ENCODE data around the gene ERBB3. TPM values are rescaled to one million over a fixed set of nuclear protein-coding genes. Genes with fewer than 3 reads are reported as not detected.

Gene ERBB3
- total RNA-seq, 2 donors from 2014 or later = 77.3 to 117 TPM

- Histone ChIP-seq H3K36me3 (peaks cover 3 to 10% of the 10 kb centered on the region in 2 donors), H3K27ac (peak overlapping the region; percentile 86 to 88), H3K9me3 (no peaks in the 10 kb centered on the region), H3K4me1 (replicated peaks) (peaks cover 10% of the 10 kb centered on the region), H3K27me3 (replicated peaks; ENCODE audit: insufficient read depth) (no peaks in the 10 kb centered on the region), H3K4me3 (peak overlapping the region in 1 of 2 donors; percentile 80)
- 49% methylated on average over 6 of the region's 6 CpGs for WGBS
- TF ChIP-seq POLR2AphosphoS5 (IDR thresholded peaks at IDR 0.05) = no peak
- no peak for TF ChIP-seq CTCF (IDR thresholded peaks at IDR 0.05)
- TF ChIP-seq POLR2A (IDR thresholded peaks at IDR 0.05) = no peak
- intact Hi-C loops (cut with DNase I) = loop anchor here (5.0 to 10.0 kb wide), 3 partner anchors 56 to 368 kb away; partner anchors contain the start of gene SUOX
- DNase-seq (ENCODE audit: low spot score) = no peak
Observed at GRCh38 chr12:56103066-56103711, 23.2 kb downstream of the ERBB3 start.

GRCh38 chr12:56103823-56104108, 23.8 kb downstream of the ERBB3 start:
- peaks cover 10% of the 10 kb centered on the region for H3K4me1 ChIP-seq (replicated peaks)

GRCh38 chr12:56104109-56104814, 24.3 kb downstream of the ERBB3 start, which contains the start of gene PA2G4:
TSS of gene PA2G4 (plus strand) at chr12:56104559. CDS start at chr12:56104738, 179 bp downstream.
- intact Hi-C loops (cut with DNase I) = loop anchor here (5.0 to 10.0 kb wide), 3 partner anchors 57 to 369 kb away; partner anchors contain the start of gene SUOX
- no peaks in the 10 kb centered on the region for H3K9me3 ChIP-seq
- no peaks in the 10 kb centered on the region for H3K27me3 ChIP-seq (replicated peaks; ENCODE audit: insufficient read depth)
- H3K4me3 ChIP-seq = peak within 1 kb of the TSS; percentile 80
- peak; percentile 80 for TF ChIP-seq POLR2A (IDR thresholded peaks at IDR 0.05)
- TF ChIP-seq POLR2AphosphoS5 (IDR thresholded peaks at IDR 0.05) = peak; percentile 99
- TF ChIP-seq CTCF (IDR thresholded peaks at IDR 0.05) = peak in 2 of 4 experiments; percentile 6 to 21
- DNase-seq (ENCODE audit: low spot score) = peak; percentile 98
- WGBS = under 1% methylated on average over 57 of the region's 60 CpGs
- peaks cover 3 to 10% of the 10 kb centered on the region in 2 donors for H3K36me3 ChIP-seq
- peaks cover 10% of the 10 kb centered on the region for H3K4me1 ChIP-seq (replicated peaks)
- peak within 1 kb of the TSS; percentile 86 to 88 for H3K27ac ChIP-seq

More at GRCh38 chr12:56103823-56104108, 23.8 kb downstream of the ERBB3 start:
- H3K4me3 ChIP-seq = peak overlapping the region; percentile 80
- 0% methylated on average over 8 of the region's 8 CpGs for WGBS
- no peak for DNase-seq (ENCODE audit: low spot score)
- intact Hi-C loops (cut with DNase I) = loop anchor here (5.0 to 10.0 kb wide), 3 partner anchors 56 to 369 kb away; partner anchors contain the start of gene SUOX
- peak overlapping the region; percentile 86 to 88 for H3K27ac ChIP-seq
- no peaks in the 10 kb centered on the region for H3K9me3 ChIP-seq
- peaks cover 3 to 10% of the 10 kb centered on the region in 2 donors for H3K36me3 ChIP-seq
- no peak for TF ChIP-seq POLR2A (IDR thresholded peaks at IDR 0.05)
- no peak for TF ChIP-seq POLR2AphosphoS5 (IDR thresholded peaks at IDR 0.05)
- TF ChIP-seq CTCF (IDR thresholded peaks at IDR 0.05) = no peak
- no peaks in the 10 kb centered on the region for H3K27me3 ChIP-seq (replicated peaks; ENCODE audit: insufficient read depth)

GRCh38 chr12:56104815-56105608, 25.0 kb downstream of the ERBB3 start:
- WGBS = under 1% methylated on average over 40 of the region's 40 CpGs
- Histone ChIP-seq H3K36me3 (peaks cover 3 to 15% of the 10 kb centered on the region in 2 donors), H3K27me3 (replicated peaks; ENCODE audit: insufficient read depth) (no peaks in the 10 kb centered on the region), H3K4me3 (peak overlapping the region; percentile 80), H3K9me3 (no peaks in the 10 kb centered on the region), H3K27ac (peak overlapping the region; percentile 86 to 88), H3K4me1 (replicated peaks) (peaks cover 10% of the 10 kb centered on the region)
- TF ChIP-seq POLR2A (IDR thresholded peaks at IDR 0.05) (no peak), POLR2AphosphoS5 (IDR thresholded peaks at IDR 0.05) (no peak), CTCF (IDR thresholded peaks at IDR 0.05) (no peak)
- intact Hi-C loops (cut with DNase I) = loop anchor here (5.0 to 10.0 kb wide), 3 partner anchors 58 to 370 kb away; partner anchors contain the start of gene SUOX
- DNase-seq (ENCODE audit: low spot score) = no peak
